Measurements from ENCODE around the gene CIT. TPM values are rescaled to one million over a fixed set of nuclear protein-coding genes. Genes with fewer than 3 reads are reported as not detected.

CIT gene
- total RNA-seq, 2 experiments from 2014 or later, result 1.3 to 1.9 TPM

DNA sequence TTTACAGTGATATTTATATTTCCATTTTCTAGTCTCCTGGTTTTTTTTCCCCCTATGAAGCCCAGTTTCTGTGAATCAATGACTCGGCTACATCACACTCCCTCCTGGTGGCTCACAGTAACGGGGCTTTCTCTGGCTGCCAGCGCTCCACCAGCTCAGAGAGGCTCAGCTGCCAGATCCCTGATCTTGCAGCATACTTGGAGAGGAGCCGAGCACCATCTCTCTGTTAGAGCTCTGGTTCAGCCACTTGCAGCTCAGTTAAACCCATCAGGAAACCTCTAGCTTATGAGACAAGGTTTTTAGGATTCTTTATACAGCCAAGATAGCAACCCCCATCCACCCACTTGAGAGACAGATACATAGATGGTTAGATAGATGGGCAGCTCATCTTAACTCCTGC is 74.6 kb downstream of the CIT start:
- H3K36me3 ChIP-seq (ENCODE audit: insufficient read depth, low read length), result no peaks in the 10 kb centered on the region
- H3K9me3 Mint-ChIP-seq, result no peaks in the 10 kb centered on the region
- no peak overlapping the region for H3K4me3 ChIP-seq (ENCODE audit: low read length)
- no peaks in the 10 kb centered on the region for H3K4me1 ChIP-seq (ENCODE audit: insufficient read depth, low read length)
- ATAC-seq (ENCODE audit: poor library complexity) (no peak), DNase-seq (no peak)
- H3K4me1 Mint-ChIP-seq (ENCODE audit: low read depth), result no peaks in the 10 kb centered on the region
- no peak overlapping the region for H3K27ac ChIP-seq (ENCODE audit: low read depth in 1 of 2, low read length in 2 of 2)
- H3K4me3 Mint-ChIP-seq, result no peak overlapping the region
- ChIA-PET CTCF (no interaction called here), POLR2A (no interaction called here)
- peaks cover 0 to 4% of the 10 kb centered on the region in 2 experiments for H3K9me3 ChIP-seq (ENCODE audit: control insufficient read depth in 1 of 2, insufficient read depth in 1 of 2, low read length in 2 of 2)
- no peaks in the 10 kb centered on the region for H3K27me3 Mint-ChIP-seq
- TF ChIP-seq, protein P1, sequence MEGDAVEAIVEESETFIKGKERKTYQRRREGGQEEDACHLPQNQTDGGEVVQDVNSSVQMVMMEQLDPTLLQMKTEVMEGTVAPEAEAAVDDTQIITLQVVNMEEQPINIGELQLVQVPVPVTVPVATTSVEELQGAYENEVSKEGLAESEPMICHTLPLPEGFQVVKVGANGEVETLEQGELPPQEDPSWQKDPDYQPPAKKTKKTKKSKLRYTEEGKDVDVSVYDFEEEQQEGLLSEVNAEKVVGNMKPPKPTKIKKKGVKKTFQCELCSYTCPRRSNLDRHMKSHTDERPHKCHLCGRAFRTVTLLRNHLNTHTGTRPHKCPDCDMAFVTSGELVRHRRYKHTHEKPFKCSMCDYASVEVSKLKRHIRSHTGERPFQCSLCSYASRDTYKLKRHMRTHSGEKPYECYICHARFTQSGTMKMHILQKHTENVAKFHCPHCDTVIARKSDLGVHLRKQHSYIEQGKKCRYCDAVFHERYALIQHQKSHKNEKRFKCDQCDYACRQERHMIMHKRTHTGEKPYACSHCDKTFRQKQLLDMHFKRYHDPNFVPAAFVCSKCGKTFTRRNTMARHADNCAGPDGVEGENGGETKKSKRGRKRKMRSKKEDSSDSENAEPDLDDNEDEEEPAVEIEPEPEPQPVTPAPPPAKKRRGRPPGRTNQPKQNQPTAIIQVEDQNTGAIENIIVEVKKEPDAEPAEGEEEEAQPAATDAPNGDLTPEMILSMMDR (IDR thresholded peaks at IDR 0.05), result no peak
- H3K27ac Mint-ChIP-seq, result no peak overlapping the region
- intact Hi-C loops (cut with DNase I, micrococcal nuclease), result no loop called here
- H3K36me3 Mint-ChIP-seq (ENCODE audit: low read depth), result no peaks in the 10 kb centered on the region
- no peaks in the 10 kb centered on the region for H3K27me3 ChIP-seq (ENCODE audit: control insufficient read depth in 1 of 2, insufficient read depth in 2 of 2, low read length in 2 of 2)

DNA sequence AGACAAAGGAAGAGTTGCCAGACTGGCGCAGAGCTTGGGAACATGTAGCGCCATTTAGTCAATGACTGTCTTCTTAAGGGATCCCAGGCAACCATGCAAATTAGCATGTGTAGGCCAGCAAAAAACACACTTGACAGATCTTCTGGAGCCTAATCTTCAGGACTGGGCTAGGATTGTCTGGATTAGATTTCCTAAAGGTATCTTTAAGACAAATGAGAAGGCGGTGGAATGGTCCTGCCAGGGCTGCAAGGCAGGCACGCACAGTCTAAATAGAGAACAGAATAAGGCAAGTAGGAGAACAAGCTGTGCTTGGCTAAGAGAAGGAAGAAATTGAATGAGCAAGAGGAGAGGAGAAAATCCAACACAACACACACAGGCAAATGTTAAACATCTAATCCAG is 80.0 kb downstream of the CIT start:
- no peaks in the 10 kb centered on the region for H3K4me1 ChIP-seq (ENCODE audit: insufficient read depth, low read length)
- H3K9me3 ChIP-seq (ENCODE audit: control insufficient read depth in 1 of 2, insufficient read depth in 1 of 2, low read length in 2 of 2), result no peaks in the 10 kb centered on the region
- intact Hi-C loops (cut with DNase I, micrococcal nuclease), result no loop called here
- H3K36me3 Mint-ChIP-seq (ENCODE audit: low read depth), result no peaks in the 10 kb centered on the region
- DNase-seq (no peak), ATAC-seq (ENCODE audit: poor library complexity) (no peak)
- H3K4me3 Mint-ChIP-seq, result no peak overlapping the region
- H3K27me3 Mint-ChIP-seq, result no peaks in the 10 kb centered on the region
- no peak overlapping the region for H3K4me3 ChIP-seq (ENCODE audit: low read length)
- no peak overlapping the region for H3K27ac Mint-ChIP-seq
- no peaks in the 10 kb centered on the region for H3K36me3 ChIP-seq (ENCODE audit: insufficient read depth, low read length)
- TF ChIP-seq, protein P1 (IDR thresholded peaks at IDR 0.05), result no peak
- POLR2A ChIA-PET, result no interaction called here
- CTCF ChIA-PET, result no interaction called here
- H3K27me3 ChIP-seq (ENCODE audit: control insufficient read depth in 1 of 2, insufficient read depth in 2 of 2, low read length in 2 of 2), result no peaks in the 10 kb centered on the region
- no peaks in the 10 kb centered on the region for H3K9me3 Mint-ChIP-seq
- H3K4me1 Mint-ChIP-seq (ENCODE audit: low read depth), result no peaks in the 10 kb centered on the region
- H3K27ac ChIP-seq (ENCODE audit: low read depth in 1 of 2, low read length in 2 of 2), result no peak overlapping the region

DNA sequence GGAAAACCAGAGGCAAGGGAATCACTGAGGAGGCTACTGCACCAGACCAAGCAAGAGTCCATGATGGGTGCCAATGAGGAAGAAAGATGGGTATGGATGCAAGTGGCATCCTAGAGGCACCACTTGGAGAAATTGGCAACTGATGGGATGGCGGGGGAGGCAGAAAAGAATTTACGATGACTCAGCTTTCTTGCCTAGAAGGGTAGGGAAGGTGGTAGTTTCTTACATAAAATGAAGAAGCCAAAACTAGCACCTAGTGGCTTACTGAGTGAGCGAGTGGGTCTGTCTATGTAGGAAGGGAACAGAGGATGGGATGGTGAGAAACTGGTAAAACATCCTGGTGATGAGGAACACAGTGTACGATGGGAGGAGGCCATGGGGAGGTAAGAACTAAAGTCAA is 80.8 kb downstream of the CIT start:
- Histone ChIP-seq H3K36me3 (ENCODE audit: insufficient read depth, low read length) (no peaks in the 10 kb centered on the region), H3K27ac (ENCODE audit: low read depth in 1 of 2, low read length in 2 of 2) (no peak overlapping the region), H3K27me3 (ENCODE audit: control insufficient read depth in 1 of 2, insufficient read depth in 2 of 2, low read length in 2 of 2) (no peaks in the 10 kb centered on the region), H3K9me3 (ENCODE audit: control insufficient read depth in 1 of 2, insufficient read depth in 1 of 2, low read length in 2 of 2) (no peaks in the 10 kb centered on the region), H3K4me3 (ENCODE audit: low read length) (no peak overlapping the region), H3K4me1 (ENCODE audit: insufficient read depth, low read length) (no peaks in the 10 kb centered on the region)
- ChIA-PET POLR2A (no interaction called here), CTCF (no interaction called here)
- Mint-ChIP-seq H3K27me3 (no peaks in the 10 kb centered on the region), H3K4me3 (no peak overlapping the region), H3K4me1 (ENCODE audit: low read depth) (no peaks in the 10 kb centered on the region), H3K27ac (no peak overlapping the region), H3K36me3 (ENCODE audit: low read depth) (no peaks in the 10 kb centered on the region), H3K9me3 (no peaks in the 10 kb centered on the region)
- TF ChIP-seq, protein P1 (IDR thresholded peaks at IDR 0.05), result no peak
- intact Hi-C loops (cut with DNase I, micrococcal nuclease), result no loop called here
- DNase-seq (no peak), ATAC-seq (ENCODE audit: poor library complexity) (no peak)

Data from CD4-positive, alpha-beta T cell (primary cell).